WTC11 (cell line): Measurements from ENCODE around the gene IRS2.

Experiments used
- ATF2 ChIP-seq: sonication (generic); formaldehyde crosslinking; IDR thresholded peaks from 2 replicates; pipeline ENCODE4 v1.8.1; 2022; ENCODE audit warnings: low read depth, missing genetic modification reagents, borderline replicate concordance
- CTCF ChIP-seq: fragments of 200-600 bp; IDR thresholded peaks from 2 replicates; pipeline ENCODE4 v1.8.0; 2022; ENCODE audit warnings: antibody characterized with exemption
- MAX ChIP-seq: sonication (generic); formaldehyde crosslinking; IDR thresholded peaks from 2 replicates; pipeline ENCODE4 v1.8.0; 2022; ENCODE audit warnings: mild to moderate bottlenecking, missing genetic modification reagents
- USF2 ChIP-seq: sonication (generic); formaldehyde crosslinking; IDR thresholded peaks from 2 replicates; pipeline ENCODE4 v1.8.1; 2023; ENCODE audit warnings: mild to moderate bottlenecking, missing genetic modification reagents, moderate library complexity

GRCh38 chr13:109759609-109760008 lies 26.8 kb downstream of the IRS2 start:
- TF ChIP-seq CTCF (no peak), USF2 (CRISPR knock-in tag) (no peak), MAX (CRISPR knock-in tag) (no peak), ATF2 (CRISPR knock-in tag) (no peak)
